GM12872 (cell line): Measurements from ENCODE around the gene THSD4.
A peak's percentile ranks its signal among the peaks of the same experiment; 100 is the strongest.

ENCODE experiments used
- CTCF ChIP-seq: IDR thresholded peaks from 3 replicates; pipeline ENCODE4 v1.5.1; 2011; ENCODE audit warnings: low read depth, mild to moderate bottlenecking, low read length, moderate library complexity; ENCODE audit not compliant: insufficient read depth

THSD4 gene

GRCh38 chr15:71773206-71773859 lies 658.1 kb downstream of the THSD4 start:
- TF ChIP-seq CTCF, result no peak

- TF ChIP-seq CTCF, result no peak
These were observed 660.6 kb downstream of the THSD4 start for GRCh38 chr15:71775856-71776255.

- no peak for TF ChIP-seq CTCF
These were observed 661.0 kb downstream of the THSD4 start for GRCh38 chr15:71776304-71776703.

GRCh38 chr15:71777216-71777943 lies 662.1 kb downstream of the THSD4 start:
- TF ChIP-seq CTCF, result no peak

- no peak for TF ChIP-seq CTCF
These were observed 664.0 kb downstream of the THSD4 start for GRCh38 chr15:71779073-71779797.

GRCh38 chr15:71780115-71780976 lies 665.1 kb downstream of the THSD4 start:
- TF ChIP-seq CTCF, result peak; percentile 80
